SK-N-MC (cell line): Measurements from ENCODE around the gene STOM.

Experiments
- EZH2 ChIP-seq: fragments of 200-600 bp; sonication (generic); IDR thresholded peaks from one replicate; pipeline ENCODE4 v1.6.1; 2017; ENCODE audit warnings: antibody characterized with exemption
- POLR2AphosphoS5 ChIP-seq: IDR thresholded peaks from 2 replicates; pipeline ENCODE4 v1.6.1; 2012; ENCODE audit warnings: mild to moderate bottlenecking, low read depth, low read length, borderline replicate concordance

DNA sequence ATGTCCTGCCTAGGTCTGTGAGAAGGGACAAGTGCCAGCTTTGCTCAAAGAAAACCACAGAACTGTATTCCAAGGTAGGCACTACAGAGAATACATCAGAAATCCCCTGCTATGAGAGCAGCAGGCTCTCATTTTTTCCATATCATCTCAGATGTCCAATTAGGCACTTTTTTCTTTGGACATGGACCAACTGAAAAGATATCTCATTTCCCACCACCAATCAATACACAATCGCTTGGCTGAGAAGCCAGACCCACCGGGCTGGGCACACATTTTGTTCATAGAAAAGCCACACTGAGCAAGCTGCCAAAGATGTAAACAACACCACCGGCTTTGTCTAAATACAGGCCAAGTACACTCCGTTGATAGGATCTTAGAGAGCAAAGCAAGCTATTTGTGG is 25.9 kb downstream of the STOM start:
- TF ChIP-seq POLR2AphosphoS5: no peak
- no peak for TF ChIP-seq EZH2
